ENCODE results near the gene ITGA7.

- TF ChIP-seq POLR2A (IDR thresholded peaks at IDR 0.05) = no peak
- no peak for TF ChIP-seq CTCF (IDR thresholded peaks at IDR 0.05)
Observed at GRCh38 chr12:55685671-55686070, 22.0 kb downstream of the ITGA7 start.

Measured in ovary (tissue), 3 donors.